Right lobe of liver (tissue), 6 donors: Measurements from ENCODE around the gene SH3PXD2A. TPM values are rescaled to one million over a fixed set of nuclear protein-coding genes. Genes with fewer than 3 reads are reported as not detected.

Experiments used
- ATAC-seq, 4 donors: fragments of 200-7000 bp; cut with Tn5 transposase; one replicate each; pipeline ENCODE4 v1.9.1; 2020; ENCODE audit warnings: mild to moderate bottlenecking in 4 of 4, moderate library complexity in 4 of 4
- DNase-seq, 3 donors: peaks; one replicate each; pipeline ENCODE4 v3.0.0-alpha.2; 2020
- H3K27ac ChIP-seq, 3 donors: fragments of 200-600 bp; one replicate each; pipeline ENCODE4 v1.8.0; 2022
- H3K27me3 ChIP-seq, 2 donors: fragments of 200-600 bp; one replicate each; pipeline ENCODE4 v1.8.0; 2022
- H3K36me3 ChIP-seq, 4 donors: fragments of 200-600 bp; sonication (generic) in 1 of 4; one replicate each; pipeline versions ENCODE4 v1.5.1 to v1.8.0; 2017 to 2022; ENCODE audit warnings: control low read depth in 1 of 4
- H3K4me1 ChIP-seq, 4 donors: fragments of 200-600 bp; sonication (generic) in 1 of 4; one replicate each; pipeline versions ENCODE4 v1.5.1 to v1.8.0; 2017 to 2022; ENCODE audit warnings: control low read depth in 1 of 4
- H3K4me3 ChIP-seq, 3 donors: fragments of 200-600 bp; one replicate each; pipeline ENCODE4 v1.8.0; 2022
- H3K9me3 ChIP-seq, 4 donors: fragments of 200-600 bp; sonication (generic) in 1 of 4; one replicate each; pipeline versions ENCODE4 v1.5.1 to v1.8.0; 2017 to 2022; ENCODE audit warnings: control low read depth in 1 of 4
- CTCF ChIP-seq, 4 donors: fragments of 200-600 bp in 3 of 4; fragments of 450-650 bp in 1 of 4; IDR thresholded peaks; one replicate each; pipeline versions ENCODE4 v1.5.1 to v1.8.0; 2016 to 2022; ENCODE audit warnings: antibody characterized with exemption in 4 of 4, mild to moderate bottlenecking in 2 of 4
- POLR2A ChIP-seq: fragments of 450-650 bp; IDR thresholded peaks from one replicate; pipeline ENCODE4 v1.6.1; 2017; ENCODE audit warnings: antibody characterized with exemption, mild to moderate bottlenecking
- WGBS: methylation state at CpG from one replicate; pipeline ENCODE4 v1.1.6; 2018; ENCODE audit warnings: low coverage, low lambda C conversion rate; ENCODE audit not compliant: insufficient coverage; ENCODE audit errors: missing lambda C conversion rate; 5-methylcytosine and 5-hydroxymethylcytosine counted together
- intact Hi-C, 2 donors: fragments of 100-400 bp; cut with DNase I; formaldehyde crosslinking; loops; one replicate each; pipeline versions ENCODE4 v1.11.2 to v1.14.1; 2022
- total RNA-seq, 6 experiments: library from RNA; depleted of rRNA in 2 of 6; stranded (reverse); fragments of >200 nt in 2 of 6; fragmentation: NEBNext Ultra II Directional in 3 of 6; extraction: Animal tissue kit (Norgen Biotek cat#: 25700) in 3 of 6; gene quantifications; one replicate each; pipeline versions ENCODE4 v1.1.0 to v1.2.4, GENCODE V29; 2016 to 2023
- donor health status: DM: no; HTN: yes; CAD: no.
- donor health status: DM: no; HTN: no; CAD: no.
- donor health status: DM: no; HTN: no; CAD: no.
- donor health status: DM: no; HTN: yes; CAD: no.
- donor health status: DM: no; HTN: yes; CAD: no.

SH3PXD2A gene
- total RNA-seq, 6 experiments from 2014 or later: 3.0 to 38.3 (median 10.0) TPM

- 69% methylated on average over 14 of the region's 14 CpGs for WGBS
- DNase-seq (no peak), ATAC-seq (no peak)
- TF ChIP-seq CTCF (IDR thresholded peaks at IDR 0.05) (no peak), POLR2A (no peak)
- H3K36me3 ChIP-seq: peaks cover 0 to 29% (median 9%) of the 10 kb centered on the region in 4 donors
- peaks cover 0 to 36% (median 23%) of the 10 kb centered on the region in 4 donors for H3K4me1 ChIP-seq
- no peaks in the 10 kb centered on the region for H3K9me3 ChIP-seq
- intact Hi-C loops: no loop called here
- no peaks in the 10 kb centered on the region for H3K27me3 ChIP-seq
- H3K4me3 ChIP-seq: no peak overlapping the region
- no peak overlapping the region for H3K27ac ChIP-seq
Measured at GRCh38 chr10:103614306-103615158, 240.8 kb downstream of the SH3PXD2A start.

GRCh38 chr10:103613616-103614015, 241.8 kb downstream of the SH3PXD2A start:
- peaks cover 0 to 29% (median 9%) of the 10 kb centered on the region in 4 donors for H3K36me3 ChIP-seq
- H3K27me3 ChIP-seq: no peaks in the 10 kb centered on the region
- no peak overlapping the region for H3K4me3 ChIP-seq
- H3K27ac ChIP-seq: no peak overlapping the region
- no peaks in the 10 kb centered on the region for H3K9me3 ChIP-seq
- no peak for DNase-seq
- H3K4me1 ChIP-seq: peaks cover 0 to 27% (median 19%) of the 10 kb centered on the region in 4 donors
- intact Hi-C loops: no loop called here
- TF ChIP-seq CTCF (IDR thresholded peaks at IDR 0.05) (no peak), POLR2A (no peak)
- 78% methylated on average over 1 of the region's 2 CpGs for WGBS
- no peak for ATAC-seq

- no peaks in the 10 kb centered on the region for H3K9me3 ChIP-seq
- peaks cover 0 to 18% (median 14%) of the 10 kb centered on the region in 4 donors for H3K4me1 ChIP-seq
- DNase-seq (no peak), ATAC-seq (peak in 1 of 4 donors; percentile 26)
- TF ChIP-seq POLR2A (no peak), CTCF (IDR thresholded peaks at IDR 0.05) (no peak)
- H3K27me3 ChIP-seq: no peaks in the 10 kb centered on the region
- peaks cover 0 to 29% (median 9%) of the 10 kb centered on the region in 4 donors for H3K36me3 ChIP-seq
- WGBS: 86% methylated on average over 8 of the region's 17 CpGs
- intact Hi-C loops: no loop called here
- H3K27ac ChIP-seq: no peak overlapping the region
- H3K4me3 ChIP-seq: no peak overlapping the region
Measured at GRCh38 chr10:103612462-103613365, 242.7 kb downstream of the SH3PXD2A start.

- no peaks in the 10 kb centered on the region for H3K9me3 ChIP-seq
- ATAC-seq (no peak), DNase-seq (no peak)
- H3K27me3 ChIP-seq: no peaks in the 10 kb centered on the region
- 67% methylated on average over 6 of the region's 9 CpGs for WGBS
- TF ChIP-seq POLR2A: no peak
- TF ChIP-seq CTCF (IDR thresholded peaks at IDR 0.05): no peak
- intact Hi-C loops: no loop called here
- no peak overlapping the region for H3K27ac ChIP-seq
- peaks cover 0 to 29% (median 9%) of the 10 kb centered on the region in 4 donors for H3K36me3 ChIP-seq
- H3K4me3 ChIP-seq: no peak overlapping the region
- peaks cover 0 to 1% (median under 1%) of the 10 kb centered on the region in 4 donors for H3K4me1 ChIP-seq
Measured at GRCh38 chr10:103610921-103611511, 244.4 kb downstream of the SH3PXD2A start.
